Astrocyte (in vitro differentiated cells and primary cell): ENCODE measurements around the gene LYST. TPM values are rescaled to one million over a fixed set of nuclear protein-coding genes. Genes with fewer than 3 reads are reported as not detected.

Experiments
- DNase-seq: peaks from one replicate; pipeline ENCODE4 v3.0.0-alpha.2; 2010; ENCODE audit warnings: low read depth
- FAIRE-seq: peaks from 2 replicates; lab custom pipeline; 2011; peaks lifted over from hg19 to GRCh38; lab: Jason Lieb, UNC
- H2AFZ ChIP-seq: 2 replicates; pipeline ENCODE4 v1.6.0; 2012; ENCODE audit warnings: low read depth, low read length, inconsistent platforms
- H3K27ac ChIP-seq: 2 replicates; pipeline ENCODE4 v1.5.1; 2011; ENCODE audit warnings: low read depth, low read length, inconsistent platforms
- H3K27me3 ChIP-seq: 2 replicates; pipeline ENCODE4 v1.6.0; 2011; ENCODE audit warnings: low read length, inconsistent platforms; ENCODE audit not compliant: insufficient read depth
- H3K36me3 ChIP-seq: 2 replicates; pipeline ENCODE4 v1.5.1; 2011; ENCODE audit warnings: low read length, inconsistent platforms; ENCODE audit not compliant: insufficient read depth
- H3K4me1 ChIP-seq: 2 replicates; pipeline ENCODE4 v1.5.1; 2011; ENCODE audit warnings: low read length, inconsistent platforms; ENCODE audit not compliant: insufficient read depth
- H3K4me2 ChIP-seq: 2 replicates; pipeline ENCODE4 v1.6.0; 2012; ENCODE audit warnings: low read length, inconsistent platforms
- H3K4me3 ChIP-seq: 2 replicates; pipeline ENCODE4 v1.5.1; 2011; ENCODE audit warnings: low read depth, mild to moderate bottlenecking, low read length, inconsistent platforms; ENCODE audit not compliant: insufficient read depth
- H3K79me2 ChIP-seq: 2 replicates; pipeline ENCODE4 v1.6.0; 2012; ENCODE audit warnings: mild to moderate bottlenecking, low read length, inconsistent platforms; ENCODE audit not compliant: insufficient read depth
- H3K9ac ChIP-seq: 2 replicates; pipeline ENCODE4 v1.6.0; 2012; ENCODE audit warnings: mild to moderate bottlenecking, low read length, inconsistent platforms
- H3K9me3 ChIP-seq: 2 replicates; pipeline ENCODE4 v1.5.1; 2012; ENCODE audit warnings: low read depth, mild to moderate bottlenecking, low read length, inconsistent platforms; ENCODE audit not compliant: insufficient read depth
- H4K20me1 ChIP-seq: 2 replicates; pipeline ENCODE4 v1.6.0; 2012; ENCODE audit warnings: low read length, inconsistent platforms; ENCODE audit not compliant: insufficient read depth
- H3K27ac Mint-ChIP-seq: one replicate; pipeline ENCODE4 v1.8.0; 2021; ENCODE audit warnings: mild to moderate bottlenecking, mixed read lengths; ENCODE audit not compliant: unreplicated experiment
- H3K27me3 Mint-ChIP-seq: one replicate; pipeline ENCODE4 v1.8.0; 2021; ENCODE audit warnings: low read depth, mixed read lengths; ENCODE audit not compliant: unreplicated experiment
- H3K36me3 Mint-ChIP-seq: one replicate; pipeline ENCODE4 v1.8.0; 2021; ENCODE audit warnings: low read depth, mixed read lengths; ENCODE audit not compliant: unreplicated experiment
- H3K4me1 Mint-ChIP-seq: one replicate; pipeline ENCODE4 v1.8.0; 2021; ENCODE audit warnings: low read depth, mixed read lengths; ENCODE audit not compliant: unreplicated experiment
- H3K4me3 Mint-ChIP-seq: one replicate; pipeline ENCODE4 v1.8.0; 2021; ENCODE audit warnings: mild to moderate bottlenecking, moderate library complexity, mixed read lengths; ENCODE audit not compliant: unreplicated experiment
- H3K9me3 Mint-ChIP-seq: one replicate; pipeline ENCODE4 v1.8.0; 2021; ENCODE audit warnings: mild to moderate bottlenecking, mixed read lengths; ENCODE audit not compliant: unreplicated experiment
- CTCF ChIP-seq: IDR thresholded peaks from 2 replicates; pipeline ENCODE4 v1.5.1; 2011; ENCODE audit warnings: low read depth, mild to moderate bottlenecking, inconsistent platforms, low read length, moderate library complexity; ENCODE audit not compliant: insufficient read depth
- EZH2 ChIP-seq: IDR thresholded peaks from 2 replicates; pipeline ENCODE4 v1.6.1; 2012; ENCODE audit warnings: mild to moderate bottlenecking, low read length, inconsistent platforms; ENCODE audit not compliant: insufficient read depth
- total RNA-seq: library from RNA; stranded (reverse); gene quantifications from 2 replicates; pipeline ENCODE4 v1.2.1, GENCODE V29; 2021

LYST gene
- total RNA-seq, 1 donor from 2014 or later = 15.7 TPM

DNA sequence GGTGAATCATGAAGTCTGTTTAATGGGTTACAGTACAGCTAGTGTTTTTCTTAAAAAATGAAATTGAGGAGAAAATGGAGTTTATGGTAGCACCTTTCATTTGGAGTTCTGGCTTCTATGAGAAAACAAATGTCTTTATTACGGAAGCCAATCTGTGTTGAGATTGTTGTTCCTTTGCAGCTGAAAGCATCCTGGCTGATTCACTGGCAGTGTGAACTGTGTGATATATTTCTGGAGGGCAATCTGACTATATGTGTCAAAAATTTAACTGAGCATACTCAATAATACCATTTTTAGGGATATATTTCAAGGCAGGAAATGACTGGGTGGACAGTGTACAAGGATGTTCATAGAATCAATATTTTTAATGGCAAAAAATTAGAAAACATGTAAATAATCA lies 46.6 kb upstream of the LYST start:
- H3K27ac ChIP-seq = peak overlapping the region; percentile 38
- H3K4me3 ChIP-seq = no peak overlapping the region
- H3K9me3 ChIP-seq = no peaks in the 10 kb centered on the region
- H4K20me1 ChIP-seq = no peaks in the 10 kb centered on the region
- peaks cover 57% of the 10 kb centered on the region for H3K4me1 ChIP-seq
- H3K4me1 Mint-ChIP-seq = peaks cover 52% of the 10 kb centered on the region
- no peaks in the 10 kb centered on the region for H3K36me3 ChIP-seq
- DNase-seq (no peak), FAIRE-seq (no peak)
- TF ChIP-seq EZH2 (no peak), CTCF (no peak)
- H3K9ac ChIP-seq = peak overlapping the region; percentile 9
- no peak overlapping the region for H2AFZ ChIP-seq
- H3K36me3 Mint-ChIP-seq = no peaks in the 10 kb centered on the region
- H3K9me3 Mint-ChIP-seq = peaks cover 2% of the 10 kb centered on the region
- no peak overlapping the region for H3K4me3 Mint-ChIP-seq
- peak overlapping the region; percentile 63 for H3K27ac Mint-ChIP-seq
- no peaks in the 10 kb centered on the region for H3K79me2 ChIP-seq
- peak overlapping the region; percentile 34 for H3K4me2 ChIP-seq
- H3K27me3 ChIP-seq = no peaks in the 10 kb centered on the region
- H3K27me3 Mint-ChIP-seq = no peaks in the 10 kb centered on the region

DNA sequence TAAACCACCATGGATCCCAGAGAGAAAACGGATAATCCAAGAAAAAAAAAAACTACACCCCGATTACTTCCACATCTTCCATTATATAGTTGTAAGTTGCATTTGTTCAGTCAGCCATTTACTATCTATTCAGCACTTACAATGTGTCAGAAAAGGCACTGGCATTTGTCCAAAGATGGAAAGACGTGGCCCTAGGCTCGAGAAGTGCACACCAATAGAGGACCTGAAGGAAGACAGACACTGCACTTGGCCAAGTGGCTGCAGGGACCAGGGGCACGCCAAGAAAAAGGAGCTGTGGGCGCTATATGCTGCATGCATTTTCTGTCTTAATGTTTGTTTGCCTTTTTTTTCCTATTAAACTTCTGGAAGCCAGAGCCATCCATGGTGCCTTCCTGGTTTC lies 45.2 kb upstream of the LYST start:
- H3K36me3 Mint-ChIP-seq = no peaks in the 10 kb centered on the region
- no peak overlapping the region for H3K4me3 ChIP-seq
- peaks cover 43% of the 10 kb centered on the region for H3K4me1 Mint-ChIP-seq
- FAIRE-seq (no peak), DNase-seq (no peak)
- no peaks in the 10 kb centered on the region for H3K27me3 ChIP-seq
- no peaks in the 10 kb centered on the region for H3K9me3 ChIP-seq
- peaks cover 2% of the 10 kb centered on the region for H3K9me3 Mint-ChIP-seq
- H3K27me3 Mint-ChIP-seq = no peaks in the 10 kb centered on the region
- TF ChIP-seq CTCF (no peak), EZH2 (no peak)
- H4K20me1 ChIP-seq = no peaks in the 10 kb centered on the region
- no peak overlapping the region for H3K9ac ChIP-seq
- H3K4me2 ChIP-seq = no peak overlapping the region
- H3K4me1 ChIP-seq = peaks cover 45% of the 10 kb centered on the region
- peak overlapping the region; percentile 79 for H3K27ac Mint-ChIP-seq
- H3K27ac ChIP-seq = peak overlapping the region; percentile 94
- no peak overlapping the region for H2AFZ ChIP-seq
- H3K36me3 ChIP-seq = no peaks in the 10 kb centered on the region
- no peaks in the 10 kb centered on the region for H3K79me2 ChIP-seq
- no peak overlapping the region for H3K4me3 Mint-ChIP-seq

- H3K4me3 ChIP-seq = no peak overlapping the region
- TF ChIP-seq EZH2 (no peak), CTCF (no peak)
- no peak overlapping the region for H2AFZ ChIP-seq
- H3K9ac ChIP-seq = no peak overlapping the region
- DNase-seq (no peak), FAIRE-seq (no peak)
- H4K20me1 ChIP-seq = no peaks in the 10 kb centered on the region
- H3K27me3 ChIP-seq = no peaks in the 10 kb centered on the region
- Mint-ChIP-seq H3K27ac (peak overlapping the region; percentile 96), H3K36me3 (no peaks in the 10 kb centered on the region), H3K27me3 (no peaks in the 10 kb centered on the region), H3K4me1 (peaks cover 42% of the 10 kb centered on the region), H3K4me3 (no peak overlapping the region), H3K9me3 (peaks cover 2% of the 10 kb centered on the region)
- H3K36me3 ChIP-seq = no peaks in the 10 kb centered on the region
- H3K9me3 ChIP-seq = no peaks in the 10 kb centered on the region
- peak overlapping the region; percentile 55 for H3K4me2 ChIP-seq
- H3K27ac ChIP-seq = peak overlapping the region; percentile 94
- no peaks in the 10 kb centered on the region for H3K79me2 ChIP-seq
- peaks cover 42% of the 10 kb centered on the region for H3K4me1 ChIP-seq
Observed at GRCh38 chr1:235911300-235911662, 44.6 kb upstream of the LYST start.
